Fibroblast of villous mesenchyme (primary cell): ENCODE measurements around the gene KIF25. TPM values are rescaled to one million over a fixed set of nuclear protein-coding genes. Genes with fewer than 3 reads are reported as not detected.

Experiments
- DNase-seq: peaks from one replicate; pipeline ENCODE4 v3.0.0-alpha.2; 2010; ENCODE audit warnings: low read depth
- H3K4me3 ChIP-seq: 2 replicates; pipeline ENCODE4 v1.5.1; 2011; ENCODE audit warnings: low read depth, mild to moderate bottlenecking, low read length
- CTCF ChIP-seq: IDR thresholded peaks from 2 replicates; pipeline ENCODE4 v1.5.1; 2012; ENCODE audit warnings: low read depth, mild to moderate bottlenecking, low read length; ENCODE audit not compliant: insufficient read depth
- total RNA-seq: library from RNA; depleted of rRNA; stranded (reverse); fragments of >200 nt; gene quantifications from 2 replicates; pipeline ENCODE4 v1.2.3, GENCODE V29; 2012

The KIF25 gene
- total RNA-seq, 1 donor: not detected

- no peak for TF ChIP-seq CTCF
- no peak for DNase-seq
- no peak overlapping the region for H3K4me3 ChIP-seq
Measured at GRCh38 chr6:168002804-168003203, 5.3 kb downstream of the KIF25 start.

- no peak overlapping the region for H3K4me3 ChIP-seq
- TF ChIP-seq CTCF: no peak
- DNase-seq: no peak
Measured at GRCh38 chr6:168004023-168004422, 6.6 kb downstream of the KIF25 start.

GRCh38 chr6:168004945-168005344, 7.5 kb downstream of the KIF25 start:
- no peak for TF ChIP-seq CTCF
- DNase-seq: no peak
- no peak overlapping the region for H3K4me3 ChIP-seq

- TF ChIP-seq CTCF: no peak
- DNase-seq: no peak
- no peak overlapping the region for H3K4me3 ChIP-seq
Measured at GRCh38 chr6:168005796-168006195, 8.3 kb downstream of the KIF25 start.

- H3K4me3 ChIP-seq: no peak overlapping the region
- no peak for TF ChIP-seq CTCF
- DNase-seq: peak; percentile 100
Measured at GRCh38 chr6:168007592-168008338, 10.3 kb downstream of the KIF25 start.

- H3K4me3 ChIP-seq: no peak overlapping the region
- peak; percentile 33 for DNase-seq
- TF ChIP-seq CTCF: no peak
Measured at GRCh38 chr6:168009331-168009730, 11.9 kb downstream of the KIF25 start.

GRCh38 chr6:168011291-168011690, 13.8 kb downstream of the KIF25 start:
- no peak for DNase-seq
- no peak overlapping the region for H3K4me3 ChIP-seq
- TF ChIP-seq CTCF: no peak
